Measurements from ENCODE around the gene PANX2.
"Not testable (repeated sequence)": the region's sequence is repeated elsewhere in the genome, so short reads cannot be mapped to it uniquely, and the experiment has no call there.

Gene PANX2

GRCh38 chr22:50131894-50132293, 38.6 kb upstream of the PANX2 start:
- no peak overlapping the region for H3K4me3 ChIP-seq (ENCODE audit: low read depth, low read length)
- in situ Hi-C loops (cut with HindIII; ENCODE audit: low sequenced_read_pairs): no loop called here
- no peak for TF ChIP-seq CTCF (IDR thresholded peaks at IDR 0.05; ENCODE audit: low read depth, low read length, missing control alignments)
- DNase-seq (ENCODE audit: low read depth): no peak

GRCh38 chr22:50134481-50134880, 36.0 kb upstream of the PANX2 start:
- no peak for DNase-seq (ENCODE audit: low read depth)
- no peak for TF ChIP-seq CTCF (IDR thresholded peaks at IDR 0.05; ENCODE audit: low read depth, low read length, missing control alignments)
- no peak overlapping the region for H3K4me3 ChIP-seq (ENCODE audit: low read depth, low read length)
- in situ Hi-C loops (cut with HindIII; ENCODE audit: low sequenced_read_pairs): no loop called here

- TF ChIP-seq CTCF (IDR thresholded peaks at IDR 0.05; ENCODE audit: low read depth, low read length, missing control alignments): no peak
- H3K4me3 ChIP-seq (ENCODE audit: low read depth, low read length): no peak overlapping the region
- in situ Hi-C loops (cut with HindIII; ENCODE audit: low sequenced_read_pairs): no loop called here
- DNase-seq (ENCODE audit: low read depth): no peak
Observed at GRCh38 chr22:50136581-50137015, 33.9 kb upstream of the PANX2 start.

- in situ Hi-C loops (cut with HindIII; ENCODE audit: low sequenced_read_pairs); H3K4me3 ChIP-seq (ENCODE audit: low read depth, low read length); DNase-seq (ENCODE audit: low read depth): not testable (repeated sequence)
Observed at GRCh38 chr22:50137277-50137676, 33.3 kb upstream of the PANX2 start.

GRCh38 chr22:50138041-50138440, 32.5 kb upstream of the PANX2 start:
- no peak for DNase-seq (ENCODE audit: low read depth)
- in situ Hi-C loops (cut with HindIII; ENCODE audit: low sequenced_read_pairs): no loop called here
- no peak for TF ChIP-seq CTCF (IDR thresholded peaks at IDR 0.05; ENCODE audit: low read depth, low read length, missing control alignments)
- no peak overlapping the region for H3K4me3 ChIP-seq (ENCODE audit: low read depth, low read length)

- DNase-seq (ENCODE audit: low read depth): no peak
- H3K4me3 ChIP-seq (ENCODE audit: low read depth, low read length): no peak overlapping the region
- in situ Hi-C loops (cut with HindIII; ENCODE audit: low sequenced_read_pairs): no loop called here
- TF ChIP-seq CTCF (IDR thresholded peaks at IDR 0.05; ENCODE audit: low read depth, low read length, missing control alignments): no peak
Observed at GRCh38 chr22:50138988-50139387, 31.5 kb upstream of the PANX2 start.

- TF ChIP-seq CTCF (IDR thresholded peaks at IDR 0.05; ENCODE audit: low read depth, low read length, missing control alignments): no peak
- no peak overlapping the region for H3K4me3 ChIP-seq (ENCODE audit: low read depth, low read length)
- in situ Hi-C loops (cut with HindIII; ENCODE audit: low sequenced_read_pairs): no loop called here
- no peak for DNase-seq (ENCODE audit: low read depth)
Observed at GRCh38 chr22:50139843-50140415, 30.6 kb upstream of the PANX2 start.

All from astrocyte of the cerebellum (primary cell).